Esophagus muscularis mucosa (tissue), 2 donors: ENCODE results near the gene HPF1.

Experiments
- EP300 ChIP-seq: sonication (generic); formaldehyde crosslinking; IDR thresholded peaks from one replicate; pipeline ENCODE4 v1.6.1; 2017; ENCODE audit warnings: antibody characterized with exemption
- POLR2A ChIP-seq: fragments of 450-650 bp; IDR thresholded peaks from one replicate; pipeline ENCODE4 v1.6.1; 2017; ENCODE audit warnings: antibody characterized with exemption, moderate library complexity, mild to moderate bottlenecking, low read depth

GRCh38 chr4:169757575-169758184 lies at the start of gene HPF1:
- peak; percentile 58 for TF ChIP-seq EP300
- TF ChIP-seq POLR2A, result no peak
